Measurements from ENCODE around the gene ANOS1.
"Not testable (repeated sequence)": the region's sequence is repeated elsewhere in the genome, so short reads cannot be mapped to it uniquely, and the experiment has no call there.

ANOS1 gene

DNA sequence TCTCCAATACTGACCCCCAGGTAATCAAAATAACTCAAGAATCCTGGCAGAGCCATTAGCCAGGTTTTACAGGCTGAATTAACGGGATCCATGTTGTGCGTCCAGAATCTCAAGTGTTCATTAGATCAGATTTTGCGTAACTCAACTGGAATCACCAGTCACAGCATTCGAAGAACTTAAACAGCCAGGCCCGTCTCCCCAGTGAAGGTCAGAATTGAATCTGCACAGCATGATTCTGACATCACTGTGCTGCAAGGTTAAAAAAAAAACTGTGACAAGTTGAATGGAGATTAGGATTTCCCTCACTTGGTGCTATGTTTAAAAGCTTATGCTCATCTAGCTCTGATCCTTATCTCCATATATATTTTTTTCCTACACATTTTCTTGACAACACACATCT, 96.1 kb downstream of the ANOS1 start:
- DNase-seq (ENCODE audit: extremely low spot score, insufficient read length, low read depth) (no peak), FAIRE-seq (no peak)

DNA sequence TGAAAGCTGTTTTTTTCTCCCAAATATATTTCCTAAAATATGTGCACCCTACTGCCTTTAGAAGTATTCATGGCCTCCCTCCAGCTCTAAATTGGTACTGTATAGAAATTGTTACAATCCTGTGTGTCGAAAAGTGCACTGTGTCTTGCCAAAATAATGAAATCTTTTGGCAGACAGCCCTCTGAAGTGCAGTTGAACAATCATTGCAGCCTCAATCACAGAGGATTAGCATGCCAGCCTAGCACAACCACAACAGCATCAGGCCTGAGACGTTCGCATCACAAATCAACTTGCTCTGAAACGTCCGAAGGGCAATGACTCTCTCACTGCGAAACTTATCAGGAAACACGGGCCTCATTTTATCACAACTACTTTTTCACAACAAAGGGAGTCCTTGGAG, 99.0 kb downstream of the ANOS1 start:
- DNase-seq (ENCODE audit: extremely low spot score, insufficient read length, low read depth) (no peak), FAIRE-seq (no peak)

DNA sequence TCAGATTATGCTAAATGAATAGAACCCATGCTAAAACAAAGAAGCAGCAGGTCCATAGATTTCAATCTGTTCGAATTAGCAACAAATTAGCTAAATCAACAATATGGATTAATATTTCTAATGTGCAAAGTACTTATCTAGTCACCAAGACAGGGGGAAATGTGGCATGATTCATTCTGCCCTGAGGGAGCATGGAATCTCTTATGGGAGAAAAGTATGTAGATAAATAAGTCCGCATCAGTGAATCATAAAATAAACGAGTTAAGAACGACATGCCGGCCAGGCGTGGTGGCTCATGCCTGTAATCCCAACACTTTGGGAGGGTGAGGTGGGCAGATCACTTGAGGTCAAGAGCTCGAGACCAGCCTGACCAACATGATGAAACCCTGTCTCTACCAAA, 102.1 kb downstream of the ANOS1 start:
- FAIRE-seq (no peak), DNase-seq (ENCODE audit: extremely low spot score, insufficient read length, low read depth) (no peak)

DNA sequence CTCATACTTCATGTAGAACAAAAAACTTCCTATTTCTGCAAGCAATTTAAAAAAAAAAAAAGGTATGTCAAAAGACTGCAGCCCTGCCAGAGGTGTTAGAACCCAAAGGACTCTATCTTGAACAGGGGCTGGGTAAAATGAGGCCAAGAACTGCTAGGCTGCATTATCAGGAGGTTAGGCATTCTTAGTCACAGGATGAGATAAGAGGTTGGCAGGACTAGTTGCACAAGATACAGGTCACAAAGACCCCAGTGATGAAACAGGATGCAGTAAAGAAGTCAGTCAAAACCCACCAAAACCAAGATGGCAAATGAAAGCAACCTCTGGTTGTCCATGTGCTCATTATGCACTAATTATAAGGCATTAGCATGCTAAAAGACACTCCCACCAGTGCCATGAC, 104.1 kb downstream of the ANOS1 start:
- FAIRE-seq: no peak
- no peak for DNase-seq (ENCODE audit: extremely low spot score, insufficient read length, low read depth)

DNA sequence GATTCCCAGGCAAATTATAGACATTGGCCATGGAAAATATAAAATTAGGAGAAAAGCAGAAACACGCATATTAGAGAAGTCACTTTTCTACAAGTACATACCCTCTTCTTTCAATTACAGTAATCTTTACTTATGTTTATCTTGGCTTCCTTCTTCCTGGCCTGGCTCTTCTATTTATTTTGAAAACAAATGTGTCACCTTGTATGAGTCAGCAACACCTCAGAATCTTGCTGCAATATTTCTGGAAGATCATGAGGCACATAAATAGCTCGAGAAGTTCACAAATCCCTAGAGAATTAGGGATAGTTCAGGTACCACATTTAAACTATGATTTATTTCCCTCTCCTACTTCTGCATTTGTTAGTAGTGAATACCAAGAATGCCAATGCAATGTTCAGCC, 124.6 kb downstream of the ANOS1 start:
- no peak for DNase-seq (ENCODE audit: extremely low spot score, insufficient read length, low read depth)

DNA sequence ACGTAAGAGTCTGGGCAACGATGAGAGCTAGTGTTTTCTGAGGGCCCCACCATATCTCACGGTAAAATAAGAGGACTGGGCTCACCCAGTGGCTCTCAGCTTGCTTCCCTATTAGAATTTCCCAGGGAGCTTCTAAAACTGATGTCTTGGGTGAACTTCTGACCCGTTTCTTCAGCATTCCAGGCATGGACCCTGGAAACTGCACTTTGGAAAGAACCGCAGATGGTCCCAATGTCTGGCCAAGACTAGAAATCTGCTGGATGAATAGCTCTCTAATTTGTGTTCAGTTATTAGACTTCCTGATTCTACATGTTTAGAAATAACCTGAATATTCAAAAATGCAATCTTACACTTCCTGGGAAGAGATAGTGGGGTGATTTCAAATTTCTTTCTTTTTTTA, 127.8 kb downstream of the ANOS1 start:
- DNase-seq (ENCODE audit: extremely low spot score, insufficient read length, low read depth) (no peak), FAIRE-seq (no peak)

More for the DNA sequence above, 124.6 kb downstream of the ANOS1 start:
- FAIRE-seq: no peak

DNA sequence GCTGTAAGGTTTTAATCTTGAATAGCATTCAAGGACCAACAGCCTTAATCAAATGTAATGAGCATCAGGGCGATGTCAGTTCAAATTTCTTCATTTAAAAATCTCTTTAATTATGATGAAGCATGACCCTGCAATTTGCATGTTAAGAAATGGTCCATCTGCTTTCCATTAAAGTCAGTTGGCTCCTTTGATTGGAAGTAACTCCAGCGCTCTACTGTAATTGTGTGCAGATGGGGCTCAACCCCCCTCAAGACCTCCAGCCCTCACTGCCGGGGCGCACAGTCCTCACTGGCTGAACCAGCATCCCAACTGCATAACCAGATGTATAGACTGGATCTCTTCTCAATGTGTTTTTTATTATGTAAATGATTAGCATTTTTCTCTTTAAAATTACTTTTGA, 140.4 kb downstream of the ANOS1 start:
- no peak for FAIRE-seq
- DNase-seq (ENCODE audit: extremely low spot score, insufficient read length, low read depth): no peak

DNA sequence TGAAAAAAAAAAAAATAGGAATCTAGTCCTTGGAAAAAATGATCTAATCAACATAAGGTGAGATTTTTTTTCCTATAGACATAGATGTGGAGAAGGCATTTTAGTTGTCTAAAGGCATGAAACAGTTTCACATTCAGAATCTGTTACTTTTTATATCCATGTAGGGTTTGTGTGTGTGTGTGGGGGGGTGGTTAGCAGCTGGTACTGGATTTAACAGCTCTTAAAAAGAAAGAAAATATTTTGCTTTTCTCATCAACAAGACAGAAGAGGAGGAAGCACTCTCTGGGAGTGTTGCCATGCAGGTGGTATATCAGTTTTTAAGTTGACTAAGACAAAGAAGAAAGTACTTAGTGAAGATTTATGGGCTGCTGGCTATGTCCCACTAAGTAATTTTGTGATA, 145.0 kb downstream of the ANOS1 start:
- DNase-seq (ENCODE audit: extremely low spot score, insufficient read length, low read depth) (no peak), FAIRE-seq (no peak)

DNA sequence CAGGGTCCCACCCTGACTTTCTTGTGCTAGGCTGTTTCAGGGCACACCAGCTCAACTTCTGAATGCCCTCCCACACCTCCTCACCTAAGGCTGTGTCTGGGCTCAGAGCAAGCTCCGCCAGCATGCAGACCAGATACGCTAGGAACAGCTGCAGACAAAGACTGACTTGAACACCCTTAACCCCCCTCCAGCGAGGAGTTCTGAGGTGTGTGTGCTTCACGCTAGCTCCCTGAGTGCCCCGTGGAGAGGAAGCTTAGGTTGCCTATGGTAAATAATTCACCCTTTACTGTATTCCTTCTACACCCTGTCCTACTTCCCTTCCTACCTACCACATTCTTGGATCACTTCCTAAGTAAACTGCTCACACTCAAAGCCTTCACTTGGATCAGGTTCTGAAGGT, 152.3 kb downstream of the ANOS1 start:
- FAIRE-seq: no peak
- DNase-seq (ENCODE audit: extremely low spot score, insufficient read length, low read depth): no peak

DNA sequence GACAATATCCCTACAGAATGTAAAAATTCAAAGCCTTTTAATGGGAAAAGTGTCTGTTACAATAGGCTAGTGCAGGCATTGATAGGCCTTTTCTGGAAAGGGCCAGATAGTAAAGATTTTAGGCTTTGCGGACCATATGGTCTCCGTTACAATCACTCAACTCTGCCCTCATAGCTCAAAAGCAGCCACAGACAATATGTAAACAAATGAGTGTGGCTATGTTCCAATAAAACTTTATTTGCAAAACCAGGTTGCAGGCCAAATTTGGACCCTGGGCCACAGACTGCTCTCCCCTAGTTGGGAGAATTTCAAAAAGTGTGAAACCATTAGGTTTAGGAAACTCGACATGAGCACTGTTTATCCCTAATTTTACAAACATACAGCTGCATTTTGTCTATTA, 155.1 kb downstream of the ANOS1 start:
- FAIRE-seq: no peak
- no peak for DNase-seq (ENCODE audit: extremely low spot score, insufficient read length, low read depth)

DNA sequence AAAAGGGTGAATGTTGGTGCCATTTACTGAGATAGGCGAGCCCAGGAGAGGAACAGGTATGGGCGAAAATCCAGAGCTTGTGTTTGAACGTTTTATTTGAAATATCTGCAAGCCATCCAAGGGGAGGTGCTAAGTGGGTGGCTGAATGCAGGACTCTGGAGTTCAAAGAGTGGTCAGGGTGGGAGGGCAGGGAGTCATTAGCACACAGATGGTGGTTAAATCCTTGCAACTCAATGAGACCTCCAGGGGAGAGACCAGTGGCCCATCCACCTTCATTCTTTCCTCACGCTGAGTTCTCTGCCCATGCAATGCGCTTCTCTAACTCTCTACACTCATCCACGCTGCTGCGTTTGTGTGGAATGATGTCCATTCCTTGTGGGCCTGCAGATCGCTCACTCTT, 166.2 kb downstream of the ANOS1 start:
- FAIRE-seq: no peak
- DNase-seq (ENCODE audit: extremely low spot score, insufficient read length, low read depth): no peak

DNA sequence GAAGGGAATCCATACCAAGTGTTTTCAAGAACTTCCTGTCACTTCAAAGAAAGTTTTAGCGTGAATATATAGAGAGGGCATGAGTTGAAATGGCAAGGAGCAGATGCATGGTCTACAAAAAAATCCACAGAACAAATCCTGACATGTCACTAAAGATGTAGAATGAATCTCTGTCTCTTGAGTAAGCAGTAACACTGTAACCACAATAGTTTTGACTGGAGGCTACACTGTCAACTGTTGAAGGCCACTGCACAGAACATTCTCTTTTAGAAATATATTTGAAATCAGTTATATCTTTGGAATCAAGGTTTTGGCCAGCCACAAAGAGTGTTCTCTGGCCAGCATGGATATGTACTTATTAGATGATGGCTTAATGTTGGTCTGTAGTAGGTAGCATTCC, 183.5 kb downstream of the ANOS1 start:
- FAIRE-seq (no peak), DNase-seq (ENCODE audit: extremely low spot score, insufficient read length, low read depth) (no peak)

DNA sequence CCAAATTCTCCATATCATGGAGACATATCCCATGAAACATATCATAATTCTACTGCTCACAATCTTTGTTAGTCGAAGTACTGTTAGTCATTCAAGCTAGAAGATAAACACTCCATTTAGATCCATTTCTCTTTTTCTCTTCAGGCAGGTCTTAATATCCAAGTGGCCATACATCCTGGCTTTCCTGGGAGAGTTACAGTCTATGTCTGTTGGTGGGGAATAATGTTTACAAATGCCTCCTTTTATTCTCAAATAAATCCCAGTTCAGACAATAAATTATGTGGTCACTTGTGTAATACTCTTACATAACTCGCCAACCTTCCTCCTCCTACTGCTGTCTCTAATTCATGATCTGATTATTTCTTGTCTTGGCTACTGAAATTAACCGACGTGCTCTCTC, 185.2 kb downstream of the ANOS1 start:
- DNase-seq (ENCODE audit: extremely low spot score, insufficient read length, low read depth): no peak
- FAIRE-seq: no peak

DNA sequence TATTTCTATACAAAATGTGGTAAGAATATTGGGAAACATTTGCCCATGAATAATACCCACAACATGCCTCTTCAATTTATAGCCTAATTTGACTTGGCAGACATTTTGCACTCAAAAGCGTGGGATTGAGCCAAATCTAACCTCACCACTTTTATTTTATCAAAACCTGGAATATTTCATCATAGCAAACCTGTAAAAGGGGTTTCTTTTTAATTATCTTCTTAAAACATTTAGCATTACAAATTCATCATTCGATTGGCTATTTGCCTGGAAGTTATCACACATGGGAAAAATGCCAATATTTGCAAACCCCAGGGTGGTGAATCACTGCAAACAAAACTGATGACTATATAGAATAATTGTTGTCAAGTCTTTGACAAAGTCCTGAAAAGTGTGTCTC, 211.1 kb downstream of the ANOS1 start:
- DNase-seq (ENCODE audit: extremely low spot score, insufficient read length, low read depth) (no peak), FAIRE-seq (no peak)

DNA sequence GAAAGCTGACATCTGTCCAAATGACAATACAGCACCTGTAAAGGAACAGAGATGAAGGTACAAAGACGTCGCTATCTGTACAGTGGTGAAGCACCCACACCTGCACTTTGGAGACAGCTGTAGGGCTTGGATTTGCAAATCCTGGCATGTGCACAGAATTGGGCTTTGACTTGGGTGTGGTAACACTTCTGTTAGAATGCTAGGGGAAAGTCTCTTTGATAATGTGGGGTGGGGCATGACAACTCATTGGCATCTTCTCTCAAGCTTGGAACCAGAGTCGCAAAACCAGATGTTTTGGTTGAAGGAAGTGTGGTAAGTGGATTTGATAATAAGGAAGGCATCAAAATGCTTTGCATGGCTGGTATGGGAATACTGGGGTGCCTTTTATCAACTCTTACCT, 211.8 kb downstream of the ANOS1 start:
- DNase-seq (ENCODE audit: extremely low spot score, insufficient read length, low read depth) (no peak), FAIRE-seq (no peak)

DNA sequence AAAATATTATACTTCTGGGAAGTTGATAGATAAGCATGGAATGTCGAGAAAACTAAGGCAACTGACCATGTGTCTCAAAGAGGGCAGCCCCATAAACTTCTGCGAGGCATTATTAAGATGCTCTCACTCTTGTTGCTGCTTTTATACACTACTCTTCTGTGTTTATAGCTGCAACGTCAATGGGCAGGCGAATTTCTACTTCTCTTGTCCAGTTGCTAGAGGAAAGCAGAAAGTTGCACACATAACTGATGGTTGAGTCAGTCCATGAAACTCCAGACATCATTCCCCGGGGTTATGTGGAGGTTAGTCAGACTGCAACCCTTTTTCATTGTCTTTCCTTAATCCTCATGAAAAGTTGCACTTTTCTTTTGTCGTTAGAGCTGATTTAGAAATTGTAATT, 227.5 kb downstream of the ANOS1 start:
- FAIRE-seq (no peak), DNase-seq (ENCODE audit: extremely low spot score, insufficient read length, low read depth) (no peak)

DNA sequence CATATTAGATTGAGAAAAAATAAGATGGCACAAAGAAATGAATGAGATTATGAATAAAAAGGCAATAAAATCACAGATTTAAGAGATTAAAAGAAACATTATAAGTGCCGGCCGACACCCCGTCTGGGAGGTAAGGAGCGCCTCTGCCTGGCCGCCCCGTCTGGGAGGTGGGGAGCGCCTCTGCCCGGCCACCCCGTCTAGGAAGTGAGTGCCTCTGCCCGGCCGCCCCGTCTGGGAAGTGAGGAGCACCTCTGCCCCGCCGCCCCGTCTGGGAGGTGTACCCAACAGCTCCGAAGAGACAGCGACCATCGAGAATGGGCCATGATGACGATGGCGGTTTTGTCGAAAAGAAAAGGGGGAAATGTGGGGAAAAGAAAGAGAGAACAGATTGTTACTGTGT, 229.8 kb downstream of the ANOS1 start:
- not testable (repeated sequence) for FAIRE-seq; DNase-seq (ENCODE audit: extremely low spot score, insufficient read length, low read depth)

DNA sequence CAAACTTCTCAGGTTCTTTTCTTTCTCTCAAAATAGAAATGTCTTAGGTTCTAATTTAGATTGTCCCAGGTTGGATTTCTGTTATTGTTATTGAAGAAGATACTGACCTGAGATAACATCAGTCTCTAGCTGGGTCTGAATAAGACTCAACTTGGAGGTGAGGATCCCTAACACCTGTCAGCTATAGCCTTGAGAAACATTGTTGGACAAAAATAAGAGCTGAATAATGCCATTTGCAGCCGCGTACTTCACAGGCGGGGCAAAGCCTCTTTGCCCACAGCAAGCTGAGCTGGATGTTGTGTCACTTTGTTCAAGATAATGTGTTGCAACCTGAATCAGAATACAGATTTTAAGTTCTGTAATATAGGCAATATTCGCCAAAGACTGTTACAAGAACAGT, 231.7 kb downstream of the ANOS1 start:
- DNase-seq (ENCODE audit: extremely low spot score, insufficient read length, low read depth): no peak
- no peak for FAIRE-seq

DNA sequence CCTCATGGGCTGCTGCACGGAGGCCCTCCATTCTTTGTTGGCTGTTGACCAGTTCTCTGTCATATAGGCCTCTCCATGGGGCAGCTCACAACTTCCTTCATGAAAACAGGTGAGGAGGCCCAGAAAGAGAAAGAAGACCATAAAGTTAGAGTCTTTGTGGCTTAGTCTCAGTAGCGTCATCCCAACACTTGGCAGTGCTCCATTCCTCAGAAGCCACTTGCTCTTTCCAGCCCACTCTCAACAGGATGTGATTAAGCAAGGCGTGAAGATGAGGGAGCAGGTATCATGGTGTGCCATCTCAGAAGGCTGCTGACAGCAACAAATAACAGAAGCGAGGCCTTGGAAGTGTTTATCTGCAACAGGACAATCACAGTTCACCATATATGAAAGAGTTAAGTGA, 236.9 kb downstream of the ANOS1 start:
- FAIRE-seq; DNase-seq (ENCODE audit: extremely low spot score, insufficient read length, low read depth): not testable (repeated sequence)

DNA sequence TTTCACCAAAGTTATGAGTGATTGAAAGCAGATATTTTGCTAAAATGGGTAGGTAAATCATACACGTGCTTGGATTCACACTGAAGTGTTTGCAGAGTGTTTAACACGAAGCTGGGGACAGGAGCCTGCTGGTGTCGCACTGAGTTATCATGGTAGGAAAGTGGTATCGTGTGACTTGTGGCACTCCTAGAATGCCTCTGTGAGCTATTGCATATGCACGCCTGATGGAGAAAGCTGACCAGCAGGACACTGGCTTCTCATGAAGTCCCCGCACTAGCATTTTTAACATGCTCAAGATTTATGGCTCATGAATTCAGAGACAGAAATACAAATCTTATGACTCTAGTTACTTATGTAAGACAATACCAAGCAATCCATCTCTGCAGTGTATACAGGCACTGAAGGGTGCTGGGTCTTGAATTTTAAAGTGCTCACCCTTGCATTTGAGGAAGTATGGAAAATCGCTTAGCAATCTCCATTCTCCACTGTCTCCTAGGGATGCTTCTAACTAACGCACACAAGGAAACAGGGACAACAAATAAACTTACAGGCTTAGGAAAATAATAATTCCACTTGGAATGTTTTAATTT, 247.5 kb downstream of the ANOS1 start:
- DNase-seq (ENCODE audit: extremely low spot score, insufficient read length, low read depth) (no peak), FAIRE-seq (no peak)

Data from GM18507 (cell line).